Measurements from ENCODE around the gene PSMC3.

PSMC3 gene

GRCh38 chr11:47393163-47394049 lies 32.8 kb downstream of the PSMC3 start:
- DNase-seq = no peak

- DNase-seq = no peak
Observed at GRCh38 chr11:47392546-47393162, 33.6 kb downstream of the PSMC3 start.

- DNase-seq = no peak
Observed at GRCh38 chr11:47391711-47392432, 34.4 kb downstream of the PSMC3 start.

- no peak for DNase-seq
Observed at GRCh38 chr11:47391077-47391583, 35.1 kb downstream of the PSMC3 start.

- DNase-seq = no peak
Observed at GRCh38 chr11:47390422-47390760, 35.8 kb downstream of the PSMC3 start.

GRCh38 chr11:47389577-47390421 lies 36.4 kb downstream of the PSMC3 start:
- DNase-seq = no peak

- no peak for DNase-seq
Observed at GRCh38 chr11:47388697-47389576, 37.3 kb downstream of the PSMC3 start.

GRCh38 chr11:47387944-47388696 lies 38.1 kb downstream of the PSMC3 start:
- DNase-seq = no peak

GRCh38 chr11:47384498-47384897 lies 41.7 kb downstream of the PSMC3 start:
- no peak for DNase-seq

GRCh38 chr11:47383071-47383470 lies 43.2 kb downstream of the PSMC3 start:
- no peak for DNase-seq

GRCh38 chr11:47380078-47380477 lies 46.2 kb downstream of the PSMC3 start:
- no peak for DNase-seq

- no peak for DNase-seq
Observed at GRCh38 chr11:47379317-47379716, 46.9 kb downstream of the PSMC3 start.

- no peak for DNase-seq
Observed at GRCh38 chr11:47378836-47379170, 47.4 kb downstream of the PSMC3 start.

GRCh38 chr11:47378010-47378835 lies 48.0 kb downstream of the PSMC3 start, which contains the start of gene SPI1:
Gene SPI1, minus strand, starts transcription at chr11:47378547. Its CDS starts 194 bp downstream, at chr11:47378353.
- no peak for DNase-seq

- DNase-seq = no peak
Observed at GRCh38 chr11:47377571-47378009, 48.6 kb downstream of the PSMC3 start.

- no peak for DNase-seq
Observed at GRCh38 chr11:47376525-47377371, 49.5 kb downstream of the PSMC3 start.

- no peak for DNase-seq
Observed at GRCh38 chr11:47376107-47376524, 50.1 kb downstream of the PSMC3 start.

GRCh38 chr11:47375546-47376085 lies 50.6 kb downstream of the PSMC3 start:
- DNase-seq = no peak
